ENCODE results near the gene CASP12.

DNA sequence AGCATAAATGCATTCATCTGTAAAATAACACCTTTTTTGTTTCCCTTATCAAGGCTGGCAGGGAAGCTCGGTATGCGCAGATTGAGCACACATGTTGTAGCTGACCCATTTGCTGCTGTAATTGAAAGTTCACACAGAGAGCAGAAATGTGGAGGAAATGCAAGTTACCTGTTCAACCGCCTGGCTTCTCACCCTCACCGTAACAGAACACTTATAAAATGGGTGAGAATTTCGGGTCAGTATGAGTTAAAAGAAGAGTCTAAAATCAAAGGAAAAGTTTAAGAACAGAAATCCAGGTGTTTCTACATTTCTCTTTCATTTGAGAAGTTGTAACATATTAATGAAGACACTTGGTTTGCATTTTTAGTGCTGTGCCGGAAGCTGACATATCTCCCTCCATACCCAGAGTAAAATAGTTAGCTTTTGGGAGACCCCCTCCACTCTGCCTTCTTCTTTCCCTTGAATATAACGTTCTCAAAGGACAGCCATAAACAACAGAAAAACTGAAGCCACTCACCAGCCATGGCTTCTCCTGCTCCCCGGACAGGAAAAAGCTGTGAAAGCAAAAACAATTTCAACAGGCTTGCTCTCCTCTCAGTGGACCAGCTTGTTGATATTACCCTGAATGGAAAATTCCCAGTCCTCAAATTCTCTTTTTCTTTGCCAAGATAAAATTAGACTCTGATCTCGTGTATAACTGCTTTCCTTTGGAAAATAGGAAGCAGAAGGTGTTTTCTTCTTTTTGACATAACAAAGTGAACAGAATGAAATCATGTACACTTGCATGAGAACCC, at the start of gene CASP12:
- no peak for TF ChIP-seq POLR2AphosphoS5 (IDR thresholded peaks at IDR 0.05)
- no peak for TF ChIP-seq CTCF (IDR thresholded peaks at IDR 0.05)

Measured in breast epithelium (tissue), 3 donors.